Neural cell (in vitro differentiated cells): ENCODE measurements around the gene KDM4D.

Experiments used
- EP300 ChIP-seq: fragments of 450-650 bp; conservative IDR thresholded peaks from 2 replicates; pipeline ENCODE4 v1.6.1; 2014; ENCODE audit warnings: antibody characterized with exemption, mild to moderate bottlenecking, moderate library complexity; ENCODE audit not compliant: poor library complexity, severe bottlenecking
- EZH2 ChIP-seq: fragments of 200-600, 300-800 bp; shearing (Covaris generic), sonication (generic); IDR thresholded peaks from 2 replicates; pipeline ENCODE4 v1.6.1; 2014; ENCODE audit warnings: antibody characterized with exemption, low read length, borderline replicate concordance, mild to moderate bottlenecking; ENCODE audit not compliant: insufficient read depth, poor library complexity, severe bottlenecking
- POLR2AphosphoS5 ChIP-seq: IDR thresholded peaks from 2 replicates; pipeline ENCODE4 v1.6.1; 2012
- RAD21 ChIP-seq: fragments of 450-650 bp; conservative IDR thresholded peaks from 2 replicates; pipeline ENCODE4 v1.6.1; 2014; ENCODE audit warnings: antibody characterized with exemption, mild to moderate bottlenecking, moderate library complexity
- REST ChIP-seq: IDR thresholded peaks from 2 replicates; pipeline ENCODE4 v1.6.1; 2012; ENCODE audit warnings: borderline replicate concordance
- SMC3 ChIP-seq: fragments of 450-650 bp; conservative IDR thresholded peaks from 2 replicates; pipeline ENCODE4 v1.6.1; 2014; ENCODE audit warnings: antibody characterized with exemption, mild to moderate bottlenecking, moderate library complexity; ENCODE audit not compliant: poor library complexity
- TAF1 ChIP-seq: IDR thresholded peaks from 2 replicates; pipeline ENCODE4 v1.6.1; 2012; ENCODE audit warnings: low read depth
- TF ChIP-seq, protein P1 (sequence below): fragments of 450-650 bp; IDR thresholded peaks from 2 replicates; pipeline ENCODE4 v1.5.1; 2014; ENCODE audit warnings: antibody characterized with exemption, mild to moderate bottlenecking, moderate library complexity; ENCODE audit not compliant: poor library complexity, severe bottlenecking

DNA sequence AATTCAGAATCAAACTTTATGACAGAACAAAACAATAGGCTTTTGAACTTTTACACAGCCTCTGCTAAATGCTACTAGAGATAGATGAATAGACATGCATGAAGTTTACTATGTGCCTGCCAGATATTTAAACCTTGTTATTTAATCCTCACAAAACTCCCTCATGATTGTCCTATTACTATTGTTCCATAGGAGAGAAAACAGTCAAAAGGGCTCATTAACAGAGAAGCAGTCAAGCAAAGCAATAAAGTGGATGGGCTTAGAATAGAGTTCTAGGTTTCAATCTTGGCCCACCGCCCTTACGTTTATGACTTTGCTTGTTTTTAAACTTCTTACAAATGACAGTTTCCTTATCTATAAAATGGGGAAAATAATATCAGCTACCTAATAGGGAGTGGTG lies 13.0 kb upstream of the KDM4D start:
- TF ChIP-seq, protein P1, sequence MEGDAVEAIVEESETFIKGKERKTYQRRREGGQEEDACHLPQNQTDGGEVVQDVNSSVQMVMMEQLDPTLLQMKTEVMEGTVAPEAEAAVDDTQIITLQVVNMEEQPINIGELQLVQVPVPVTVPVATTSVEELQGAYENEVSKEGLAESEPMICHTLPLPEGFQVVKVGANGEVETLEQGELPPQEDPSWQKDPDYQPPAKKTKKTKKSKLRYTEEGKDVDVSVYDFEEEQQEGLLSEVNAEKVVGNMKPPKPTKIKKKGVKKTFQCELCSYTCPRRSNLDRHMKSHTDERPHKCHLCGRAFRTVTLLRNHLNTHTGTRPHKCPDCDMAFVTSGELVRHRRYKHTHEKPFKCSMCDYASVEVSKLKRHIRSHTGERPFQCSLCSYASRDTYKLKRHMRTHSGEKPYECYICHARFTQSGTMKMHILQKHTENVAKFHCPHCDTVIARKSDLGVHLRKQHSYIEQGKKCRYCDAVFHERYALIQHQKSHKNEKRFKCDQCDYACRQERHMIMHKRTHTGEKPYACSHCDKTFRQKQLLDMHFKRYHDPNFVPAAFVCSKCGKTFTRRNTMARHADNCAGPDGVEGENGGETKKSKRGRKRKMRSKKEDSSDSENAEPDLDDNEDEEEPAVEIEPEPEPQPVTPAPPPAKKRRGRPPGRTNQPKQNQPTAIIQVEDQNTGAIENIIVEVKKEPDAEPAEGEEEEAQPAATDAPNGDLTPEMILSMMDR = no peak
- TF ChIP-seq REST (no peak), TAF1 (no peak), EP300 (no peak), RAD21 (no peak), POLR2AphosphoS5 (no peak), EZH2 (no peak), SMC3 (no peak)
